Right lobe of liver (tissue), 6 donors: ENCODE data around the gene DNPH1. TPM values are rescaled to one million over a fixed set of nuclear protein-coding genes. Genes with fewer than 3 reads are reported as not detected.
A peak's percentile ranks its signal among the peaks of the same experiment; 100 is the strongest.

Experiments used
- ATAC-seq, 4 donors: fragments of 200-7000 bp; cut with Tn5 transposase; one replicate each; pipeline ENCODE4 v1.9.1; 2020; ENCODE audit warnings: mild to moderate bottlenecking in 4 of 4, moderate library complexity in 4 of 4
- DNase-seq, 3 donors: peaks; one replicate each; pipeline ENCODE4 v3.0.0-alpha.2; 2020
- H3K27ac ChIP-seq, 3 donors: fragments of 200-600 bp; one replicate each; pipeline ENCODE4 v1.8.0; 2022
- H3K27me3 ChIP-seq, 2 donors: fragments of 200-600 bp; one replicate each; pipeline ENCODE4 v1.8.0; 2022
- H3K36me3 ChIP-seq, 4 donors: fragments of 200-600 bp; sonication (generic) in 1 of 4; one replicate each; pipeline versions ENCODE4 v1.5.1 to v1.8.0; 2017 to 2022; ENCODE audit warnings: control low read depth in 1 of 4
- H3K4me1 ChIP-seq, 4 donors: fragments of 200-600 bp; sonication (generic) in 1 of 4; one replicate each; pipeline versions ENCODE4 v1.5.1 to v1.8.0; 2017 to 2022; ENCODE audit warnings: control low read depth in 1 of 4
- H3K4me3 ChIP-seq, 3 donors: fragments of 200-600 bp; one replicate each; pipeline ENCODE4 v1.8.0; 2022
- H3K9me3 ChIP-seq, 4 donors: fragments of 200-600 bp; sonication (generic) in 1 of 4; one replicate each; pipeline versions ENCODE4 v1.5.1 to v1.8.0; 2017 to 2022; ENCODE audit warnings: control low read depth in 1 of 4
- POLR2A ChIP-seq: fragments of 450-650 bp; IDR thresholded peaks from one replicate; pipeline ENCODE4 v1.6.1; 2017; ENCODE audit warnings: antibody characterized with exemption, mild to moderate bottlenecking
- whole genome bisulfite sequencing: methylation state at CpG from one replicate; pipeline ENCODE4 v1.1.6; 2018; ENCODE audit warnings: low coverage, low lambda C conversion rate; ENCODE audit not compliant: insufficient coverage; ENCODE audit errors: missing lambda C conversion rate; 5-methylcytosine and 5-hydroxymethylcytosine counted together
- intact Hi-C, 2 donors: fragments of 100-400 bp; cut with DNase I; formaldehyde crosslinking; loops; one replicate each; pipeline versions ENCODE4 v1.11.2 to v1.14.1; 2022
- total RNA-seq, 6 experiments: library from RNA; depleted of rRNA in 2 of 6; stranded (reverse); fragments of >200 nt in 2 of 6; fragmentation: NEBNext Ultra II Directional in 3 of 6; extraction: Animal tissue kit (Norgen Biotek cat#: 25700) in 3 of 6; gene quantifications; one replicate each; pipeline versions ENCODE4 v1.1.0 to v1.2.4, GENCODE V29; 2016 to 2023
- TF ChIP-seq, protein P1 (sequence below), 4 donors: fragments of 200-600 bp in 3 of 4; fragments of 450-650 bp in 1 of 4; IDR thresholded peaks; one replicate each; pipeline versions ENCODE4 v1.5.1 to v1.8.0; 2016 to 2022; ENCODE audit warnings: antibody characterized with exemption in 4 of 4, mild to moderate bottlenecking in 2 of 4
- donor health status: DM: no; HTN: yes; CAD: no.
- donor health status: DM: no; HTN: no; CAD: no.
- donor health status: DM: no; HTN: no; CAD: no.
- donor health status: DM: no; HTN: yes; CAD: no.
- donor health status: DM: no; HTN: yes; CAD: no.

The DNPH1 gene
- total RNA-seq, 6 experiments from 2014 or later: 50.7 to 107 (median 62.4) TPM

GRCh38 chr6:43254138-43254817 lies 25.0 kb upstream of the DNPH1 start:
- ATAC-seq (no peak), DNase-seq (no peak)
- Histone ChIP-seq H3K27ac (no peak overlapping the region), H3K36me3 (no peaks in the 10 kb centered on the region), H3K4me1 (no peaks in the 10 kb centered on the region), H3K27me3 (no peaks in the 10 kb centered on the region), H3K9me3 (no peaks in the 10 kb centered on the region), H3K4me3 (no peak overlapping the region)
- WGBS: 52% methylated on average over 3 of the region's 15 CpGs
- no peak for TF ChIP-seq POLR2A
- TF ChIP-seq, protein P1, sequence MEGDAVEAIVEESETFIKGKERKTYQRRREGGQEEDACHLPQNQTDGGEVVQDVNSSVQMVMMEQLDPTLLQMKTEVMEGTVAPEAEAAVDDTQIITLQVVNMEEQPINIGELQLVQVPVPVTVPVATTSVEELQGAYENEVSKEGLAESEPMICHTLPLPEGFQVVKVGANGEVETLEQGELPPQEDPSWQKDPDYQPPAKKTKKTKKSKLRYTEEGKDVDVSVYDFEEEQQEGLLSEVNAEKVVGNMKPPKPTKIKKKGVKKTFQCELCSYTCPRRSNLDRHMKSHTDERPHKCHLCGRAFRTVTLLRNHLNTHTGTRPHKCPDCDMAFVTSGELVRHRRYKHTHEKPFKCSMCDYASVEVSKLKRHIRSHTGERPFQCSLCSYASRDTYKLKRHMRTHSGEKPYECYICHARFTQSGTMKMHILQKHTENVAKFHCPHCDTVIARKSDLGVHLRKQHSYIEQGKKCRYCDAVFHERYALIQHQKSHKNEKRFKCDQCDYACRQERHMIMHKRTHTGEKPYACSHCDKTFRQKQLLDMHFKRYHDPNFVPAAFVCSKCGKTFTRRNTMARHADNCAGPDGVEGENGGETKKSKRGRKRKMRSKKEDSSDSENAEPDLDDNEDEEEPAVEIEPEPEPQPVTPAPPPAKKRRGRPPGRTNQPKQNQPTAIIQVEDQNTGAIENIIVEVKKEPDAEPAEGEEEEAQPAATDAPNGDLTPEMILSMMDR (IDR thresholded peaks at IDR 0.05): no peak
- intact Hi-C loops: no loop called here

- WGBS: 60% methylated on average over 1 of the region's 11 CpGs
- H3K27me3 ChIP-seq: no peaks in the 10 kb centered on the region
- no peaks in the 10 kb centered on the region for H3K9me3 ChIP-seq
- ATAC-seq (no peak), DNase-seq (no peak)
- no peak for TF ChIP-seq POLR2A
- TF ChIP-seq, protein P1 (IDR thresholded peaks at IDR 0.05): no peak
- no peaks in the 10 kb centered on the region for H3K36me3 ChIP-seq
- intact Hi-C loops: no loop called here
- no peak overlapping the region for H3K4me3 ChIP-seq
- no peaks in the 10 kb centered on the region for H3K4me1 ChIP-seq
- H3K27ac ChIP-seq: no peak overlapping the region
These were observed 24.1 kb upstream of the DNPH1 start for GRCh38 chr6:43253401-43253800.

GRCh38 chr6:43250992-43251373 lies 21.7 kb upstream of the DNPH1 start:
- no peak for ATAC-seq
- Histone ChIP-seq H3K4me1 (peaks cover 0 to 9% (median 0%) of the 10 kb centered on the region in 4 donors), H3K27ac (no peak overlapping the region), H3K4me3 (no peak overlapping the region), H3K36me3 (no peaks in the 10 kb centered on the region), H3K27me3 (no peaks in the 10 kb centered on the region), H3K9me3 (no peaks in the 10 kb centered on the region)
- no peak for DNase-seq
- intact Hi-C loops: no loop called here
- TF ChIP-seq POLR2A: no peak
- TF ChIP-seq, protein P1 (IDR thresholded peaks at IDR 0.05): no peak
- WGBS: 10% methylated on average over 8 of the region's 8 CpGs

- DNase-seq (no peak), ATAC-seq (no peak)
- Histone ChIP-seq H3K27ac (no peak overlapping the region), H3K4me1 (peaks cover 0 to 9% (median 0%) of the 10 kb centered on the region in 4 donors), H3K36me3 (no peaks in the 10 kb centered on the region), H3K4me3 (no peak overlapping the region), H3K9me3 (no peaks in the 10 kb centered on the region), H3K27me3 (no peaks in the 10 kb centered on the region)
- TF ChIP-seq, protein P1 (IDR thresholded peaks at IDR 0.05): no peak
- TF ChIP-seq POLR2A: no peak
- intact Hi-C loops: no loop called here
These were observed 19.5 kb upstream of the DNPH1 start for GRCh38 chr6:43248791-43249190.

DNA sequence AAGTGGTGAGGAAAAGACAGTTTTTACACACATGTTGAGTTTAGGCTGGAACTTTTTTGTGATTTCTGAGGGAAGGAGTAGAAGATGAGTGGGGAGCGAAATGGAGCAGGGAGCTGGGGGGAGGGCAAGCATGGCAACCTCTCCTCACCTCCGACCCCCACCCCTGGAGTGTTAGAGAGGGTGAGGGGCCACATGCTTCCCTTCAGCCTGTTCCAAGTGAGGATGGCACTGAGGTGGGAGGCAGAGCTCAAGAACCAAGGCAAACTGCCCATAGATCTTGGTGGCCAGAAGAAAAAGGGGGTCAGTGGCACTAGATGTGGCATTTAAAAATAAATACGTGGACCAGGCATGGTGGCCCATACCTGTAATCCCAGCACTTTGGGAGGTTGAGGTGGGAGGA lies 18.8 kb upstream of the DNPH1 start:
- H3K4me1 ChIP-seq: peaks cover 0 to 9% (median 0%) of the 10 kb centered on the region in 4 donors
- H3K4me3 ChIP-seq: peak overlapping the region in 1 of 3 donors; percentile 50
- H3K36me3 ChIP-seq: no peaks in the 10 kb centered on the region
- DNase-seq (peak in 1 of 3 donors; percentile 16), ATAC-seq (no peak)
- H3K27ac ChIP-seq: no peak overlapping the region
- no peaks in the 10 kb centered on the region for H3K9me3 ChIP-seq
- 76% methylated on average over 3 of the region's 3 CpGs for WGBS
- no peaks in the 10 kb centered on the region for H3K27me3 ChIP-seq
- TF ChIP-seq, protein P1 (IDR thresholded peaks at IDR 0.05): no peak
- TF ChIP-seq POLR2A: no peak
- intact Hi-C loops: no loop called here
